NCI-H226 (cell line): ENCODE measurements around the gene NRG2.

ENCODE experiments used
- DNase-seq: peaks from one replicate; pipeline ENCODE4 v3.0.0-alpha.2; 2015

Gene NRG2

DNA sequence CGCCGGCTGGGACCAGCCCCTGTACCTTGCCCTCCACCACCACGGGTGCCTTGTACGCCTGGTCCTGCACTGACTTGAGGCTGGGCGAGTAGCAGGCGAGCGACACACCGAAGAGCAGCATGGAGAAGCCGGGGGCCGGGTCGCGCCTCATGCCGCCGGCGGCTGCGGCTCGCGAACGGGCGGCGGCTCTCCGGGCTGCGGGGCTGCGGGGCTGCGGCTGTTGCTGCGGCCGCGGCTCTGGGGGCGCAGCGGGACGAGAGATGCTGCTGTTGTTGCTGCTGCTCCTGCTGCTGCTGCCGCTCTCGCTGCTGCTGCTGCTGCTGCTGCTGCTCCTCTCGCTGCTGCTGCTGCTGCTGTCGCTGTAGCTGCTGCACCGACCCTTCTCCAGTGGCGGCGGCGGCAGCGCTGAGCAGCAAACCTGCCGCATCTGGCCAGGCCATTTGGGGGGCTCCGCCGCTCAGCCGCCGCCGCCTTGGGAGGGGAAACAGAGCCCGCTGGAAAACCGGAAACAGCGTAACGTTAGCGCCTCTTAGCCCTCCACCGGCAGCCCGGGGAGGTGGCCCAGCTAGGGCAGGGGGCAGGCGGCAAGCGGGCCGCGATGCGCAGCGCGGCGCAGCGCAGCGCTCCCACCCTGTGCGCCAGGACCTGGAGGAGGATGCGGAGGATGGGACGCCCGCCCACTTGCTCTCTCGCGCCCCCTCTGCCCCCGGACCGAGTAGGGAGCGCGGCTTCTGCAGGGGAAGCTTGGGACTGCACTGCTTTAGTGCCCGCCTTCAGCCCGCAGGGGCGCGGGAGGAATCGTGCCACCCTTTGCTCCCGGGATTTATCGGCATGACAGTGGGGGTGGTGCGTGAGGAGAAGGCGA, at the start of gene NRG2:
TSS of gene NRG2 (minus strand) at position 657 of the 865 bp plus-strand sequence.
- DNase-seq: peak; percentile 74

DNA sequence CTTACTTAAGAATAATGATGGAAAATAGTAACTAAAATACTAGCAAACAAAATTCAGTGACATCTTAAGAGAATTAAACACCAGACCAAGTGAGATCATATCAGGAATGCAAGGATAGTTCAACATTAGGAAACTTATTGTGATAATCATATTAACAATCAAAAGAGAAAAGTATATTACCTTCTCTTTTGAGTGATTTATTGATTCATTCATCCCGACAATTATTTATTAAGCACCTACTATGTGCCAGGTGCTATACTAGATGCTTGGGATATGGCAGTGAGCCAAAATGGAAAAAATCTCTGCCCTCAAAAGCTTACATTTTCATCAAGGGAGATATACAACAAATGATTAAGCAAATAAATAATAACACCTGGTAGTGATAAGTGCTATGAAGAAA, 47.2 kb upstream of the NRG2 start:
- DNase-seq: no peak

DNA sequence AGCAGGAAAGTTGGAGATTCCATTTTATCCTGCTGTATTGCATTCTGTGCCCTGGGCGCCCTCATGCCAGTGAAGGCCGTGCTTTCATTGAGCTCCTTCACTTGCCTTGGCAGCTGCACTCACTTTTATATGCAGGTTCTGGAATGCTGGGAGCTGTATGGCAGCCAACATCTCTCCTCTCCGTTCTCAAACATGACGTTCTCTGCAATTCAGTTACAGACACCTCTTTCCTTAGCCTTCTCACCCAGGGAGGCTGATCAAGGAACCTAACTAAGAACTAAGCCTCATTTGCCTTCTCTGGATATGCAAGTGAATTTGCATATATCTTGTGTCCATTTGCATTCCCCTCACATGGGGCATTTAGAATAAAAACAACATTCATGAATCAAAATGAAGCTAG, 41.4 kb upstream of the NRG2 start:
- no peak for DNase-seq

DNA sequence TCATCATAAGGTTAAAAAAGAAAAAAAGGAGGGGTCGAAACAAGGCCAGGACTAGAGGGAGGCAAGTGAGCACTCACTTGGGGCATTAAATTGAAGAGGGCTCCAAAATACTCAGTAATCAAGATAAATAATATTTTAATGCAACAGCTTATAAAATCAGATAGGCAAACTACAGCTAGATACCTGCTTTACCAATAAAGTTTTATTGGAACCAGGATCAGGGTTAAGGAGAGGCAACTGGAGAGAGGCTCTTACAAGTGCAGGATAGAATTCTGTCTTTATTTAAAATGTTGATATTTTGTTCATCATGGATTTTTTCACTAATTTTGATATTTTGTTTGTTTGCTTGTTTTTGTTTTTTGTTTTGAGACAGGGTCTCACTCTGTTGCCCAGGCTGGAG, 40.6 kb upstream of the NRG2 start:
- DNase-seq: no peak

DNA sequence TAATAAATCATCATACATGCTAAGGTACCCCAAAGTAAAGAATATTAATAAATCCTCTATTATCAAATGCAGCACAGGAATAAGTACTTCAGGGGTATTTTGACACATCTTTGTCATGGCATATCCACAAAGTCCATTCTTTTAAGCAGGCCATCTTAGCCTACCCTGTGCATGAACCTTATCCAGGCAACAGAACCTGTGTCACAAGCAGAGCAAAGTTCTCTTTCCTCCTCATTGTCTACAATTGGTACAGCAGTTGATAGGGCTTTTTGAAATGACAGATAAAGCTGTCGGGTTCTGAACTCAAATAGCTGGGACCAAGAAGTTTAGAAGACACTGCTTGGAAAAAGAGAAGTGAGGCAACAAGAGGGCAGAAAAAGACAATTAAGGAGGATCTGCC, 40.0 kb upstream of the NRG2 start:
- no peak for DNase-seq

DNA sequence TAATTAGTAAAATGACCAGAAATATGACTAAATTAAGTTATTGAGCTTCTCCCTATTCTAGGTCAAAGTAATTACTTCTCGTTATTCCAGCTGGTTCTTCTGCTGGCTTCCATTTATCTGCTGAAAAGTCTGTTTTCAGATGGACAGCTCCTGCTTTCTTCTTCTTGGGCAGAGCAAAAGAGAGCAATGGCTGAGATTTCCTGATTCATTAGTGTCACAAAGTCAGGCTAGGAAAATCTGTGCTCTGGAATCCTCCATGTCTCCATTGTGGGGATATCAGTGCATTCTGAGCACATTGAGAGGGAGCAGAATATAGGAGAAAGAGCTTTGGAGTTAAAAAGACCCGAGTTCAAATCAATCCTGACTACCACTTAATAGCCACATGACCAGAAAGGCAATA, 33.7 kb upstream of the NRG2 start:
- DNase-seq: no peak

DNA sequence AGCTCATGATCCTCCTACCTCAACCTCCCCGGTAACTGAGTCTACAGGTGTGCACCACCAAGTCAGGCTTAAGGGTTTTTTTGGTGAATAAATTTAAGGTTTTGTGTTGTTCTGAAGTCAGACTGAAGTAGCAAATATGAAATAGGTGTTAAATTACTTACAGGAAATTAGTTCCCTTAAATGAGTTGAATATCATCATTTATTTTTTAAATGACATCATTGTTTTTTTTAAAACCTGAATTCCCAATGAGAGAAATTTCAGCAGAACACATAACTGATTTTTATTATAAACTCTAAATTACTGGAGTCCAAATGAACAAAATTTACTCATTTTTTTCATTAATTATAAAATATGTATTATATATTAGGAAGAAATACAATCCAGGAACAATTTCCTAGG, 33.0 kb upstream of the NRG2 start:
- DNase-seq: no peak

DNA sequence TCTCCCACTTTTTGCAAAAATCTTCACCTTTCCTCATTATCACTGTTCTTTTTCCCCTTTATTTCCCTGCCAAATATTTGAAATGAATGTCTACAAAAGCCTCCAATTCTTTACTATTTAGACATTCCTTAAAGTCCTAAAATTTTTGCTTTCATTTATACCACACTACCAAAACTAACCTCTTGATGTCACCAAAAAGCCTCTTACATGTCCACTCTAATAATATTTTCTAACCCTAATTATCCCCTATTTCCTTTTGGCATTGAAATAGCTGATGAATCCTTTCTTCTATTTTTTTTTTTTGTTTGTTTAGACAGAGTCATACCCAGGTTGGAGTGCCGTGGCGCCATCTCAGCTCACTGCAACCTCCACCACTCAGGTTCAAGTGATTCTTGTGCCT, 32.3 kb upstream of the NRG2 start:
- no peak for DNase-seq

DNA sequence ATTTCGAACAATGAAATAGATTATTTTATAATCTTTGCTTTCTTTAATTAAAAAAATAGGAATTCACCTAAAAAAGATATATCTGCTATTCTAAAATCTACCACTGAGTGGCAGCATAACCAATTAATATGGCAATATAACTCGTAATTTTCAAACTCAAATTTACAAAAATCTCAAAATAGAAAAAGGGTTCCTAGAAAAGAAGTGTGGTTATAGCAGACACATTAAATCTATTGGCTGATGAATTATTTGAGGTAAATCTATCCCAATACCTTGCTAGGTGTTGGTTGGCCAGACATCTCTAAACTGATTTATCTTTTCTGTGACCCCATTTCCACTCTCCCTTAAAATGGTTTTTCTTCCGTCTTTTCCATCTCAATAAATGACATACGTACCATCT, 30.2 kb upstream of the NRG2 start:
- DNase-seq: no peak

DNA sequence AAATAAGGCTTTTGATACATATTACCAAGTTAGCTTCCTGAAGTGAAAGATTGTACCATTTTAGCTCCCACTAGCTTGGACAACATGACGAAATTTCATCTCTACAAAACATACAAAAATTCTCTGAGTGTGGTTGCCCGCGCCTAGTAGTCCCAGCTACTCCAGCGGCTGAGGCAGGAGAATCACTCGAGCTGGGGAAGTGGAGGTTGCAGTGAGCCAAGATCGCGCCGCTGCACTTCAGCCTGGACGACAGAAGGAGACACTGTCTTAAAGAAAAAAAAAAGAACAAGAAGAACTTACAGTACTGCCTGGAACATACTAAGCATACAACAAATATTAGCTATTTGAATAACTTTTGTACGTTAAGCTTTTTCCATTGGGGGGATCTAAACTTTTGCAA, 29.7 kb upstream of the NRG2 start:
- no peak for DNase-seq

DNA sequence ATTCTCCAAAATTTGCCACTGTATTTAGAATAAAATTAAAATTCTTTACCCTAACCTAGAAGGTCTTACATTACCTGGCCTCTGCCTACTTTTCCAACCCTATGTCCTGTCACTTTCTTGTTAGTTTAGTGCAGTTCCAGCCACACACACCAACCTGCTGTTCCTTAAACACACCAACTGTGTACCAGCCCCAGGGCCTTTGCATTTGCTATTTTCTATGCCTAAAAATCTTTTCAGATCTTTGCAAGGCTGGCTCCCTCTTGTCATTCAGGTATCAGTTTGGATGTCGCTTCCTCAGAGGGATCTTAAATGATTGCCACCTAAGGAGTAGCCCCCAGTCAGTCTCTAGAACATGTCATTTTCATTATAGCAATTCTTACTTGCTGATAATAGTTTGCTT, 17.7 kb upstream of the NRG2 start:
- DNase-seq: no peak

DNA sequence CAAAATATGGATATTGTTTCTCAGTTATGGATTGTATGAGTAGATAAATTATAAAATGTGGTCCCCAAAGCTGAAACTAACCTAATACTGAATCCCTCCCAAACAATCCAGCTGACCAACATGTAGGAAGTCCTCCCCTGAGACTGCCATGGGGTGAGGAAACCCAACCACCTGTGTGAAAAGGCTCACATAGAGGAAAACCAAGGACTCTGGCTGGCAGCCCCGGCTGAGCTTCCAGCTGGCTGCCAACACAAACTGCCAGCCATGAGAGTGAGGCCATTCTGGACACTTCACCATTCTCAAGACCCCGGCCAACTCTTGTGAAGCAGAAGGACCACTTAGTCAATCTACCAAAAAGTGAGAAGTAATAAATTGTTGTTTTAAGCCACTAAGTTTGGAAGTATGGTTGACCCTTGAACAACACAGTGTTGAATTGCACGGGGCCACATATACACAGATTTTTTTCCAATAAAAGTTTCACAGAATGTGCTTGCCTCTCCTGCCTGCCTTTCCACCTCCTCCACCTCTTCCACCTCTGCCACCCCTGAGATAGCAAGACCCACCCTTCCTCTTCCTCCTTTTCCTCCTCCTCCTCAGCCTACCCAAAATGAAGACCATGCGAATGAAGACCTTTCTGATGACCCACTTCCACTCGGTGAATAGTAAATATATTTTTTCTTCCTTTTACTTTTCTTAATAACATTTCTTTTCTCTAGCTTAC, 15.3 kb upstream of the NRG2 start:
- DNase-seq: no peak

DNA sequence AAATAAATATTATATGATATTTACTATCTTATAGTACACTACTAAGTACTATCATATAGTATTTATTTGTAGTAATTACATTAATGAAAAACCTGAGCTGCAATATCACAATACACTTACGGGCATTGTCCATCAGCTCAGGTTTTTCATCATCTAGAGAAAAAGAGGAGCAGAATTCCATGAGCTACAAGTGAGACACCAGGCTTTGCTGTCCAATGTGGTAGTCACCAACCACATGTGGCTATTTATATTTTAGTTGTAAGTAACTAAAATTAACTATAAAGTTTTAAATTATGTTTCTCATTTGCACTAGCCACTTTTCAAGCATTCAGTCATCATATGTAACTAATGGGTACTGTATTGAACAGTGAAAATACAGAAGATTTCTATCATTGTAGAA, 13.8 kb upstream of the NRG2 start:
- no peak for DNase-seq

DNA sequence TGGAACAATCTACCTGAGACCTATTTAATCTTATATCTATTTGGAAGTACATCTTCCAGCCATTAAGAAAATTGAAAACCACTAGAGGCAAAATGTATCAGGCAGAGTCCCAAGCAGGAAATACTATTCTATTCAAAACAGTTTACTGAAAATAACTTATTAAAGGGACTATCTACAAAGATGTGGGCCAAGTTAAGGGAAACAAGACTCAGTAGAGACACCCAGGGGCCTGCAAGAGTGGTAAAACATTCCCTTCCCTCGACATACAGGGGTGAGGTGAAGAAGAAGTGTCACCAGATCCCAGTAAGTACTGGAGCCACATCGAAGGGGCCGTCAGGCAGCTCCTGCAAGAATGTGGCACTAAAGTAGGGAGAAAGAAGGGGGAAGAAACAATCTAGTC, 12.1 kb upstream of the NRG2 start:
- no peak for DNase-seq

DNA sequence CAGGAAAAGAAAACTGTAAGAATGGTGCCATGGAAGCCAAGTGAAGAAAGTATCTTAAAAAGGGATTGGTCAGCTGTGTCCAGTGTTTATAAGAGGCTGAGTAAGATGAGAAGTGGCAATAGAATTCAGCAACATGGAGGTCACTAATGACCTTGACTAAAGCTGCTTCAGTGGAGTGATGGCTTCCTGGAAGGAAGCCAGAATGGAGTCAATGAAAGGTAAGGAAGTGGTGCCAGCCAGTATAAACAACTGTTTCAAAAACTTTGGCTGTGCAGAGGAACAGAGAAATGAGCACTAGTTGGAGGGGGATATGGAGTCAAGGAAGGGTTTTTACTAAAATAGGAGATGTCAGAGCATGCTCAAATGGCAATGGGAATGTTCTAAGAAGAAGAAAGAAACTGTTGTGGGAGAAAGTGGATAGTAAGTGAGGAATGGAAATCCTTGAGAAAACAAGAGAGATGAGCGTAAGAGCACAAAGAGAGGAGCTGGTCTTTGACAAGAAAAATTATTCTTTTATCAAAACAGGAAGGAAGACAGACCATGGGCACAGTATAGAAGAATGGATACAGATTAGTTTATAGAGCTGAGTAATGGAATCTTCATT, 11.1 kb upstream of the NRG2 start:
- DNase-seq: no peak

DNA sequence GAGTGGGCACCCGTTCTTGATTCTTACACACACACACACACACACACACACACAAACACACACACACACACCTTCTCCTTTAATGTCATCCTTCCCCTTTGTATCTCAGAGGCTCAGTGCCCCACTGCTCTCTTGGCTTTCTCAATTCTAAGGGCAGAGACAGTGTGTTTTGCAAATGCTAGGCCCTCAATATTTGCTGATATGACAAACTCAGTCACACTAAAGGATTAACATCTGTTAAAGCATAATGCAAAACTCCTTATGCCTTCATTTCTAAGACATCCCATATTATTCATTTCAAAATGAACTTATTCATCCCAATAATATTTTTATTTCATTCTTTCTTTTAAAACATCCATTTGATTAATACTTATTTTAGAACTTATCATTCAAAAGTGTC, 8.9 kb upstream of the NRG2 start:
- no peak for DNase-seq

DNA sequence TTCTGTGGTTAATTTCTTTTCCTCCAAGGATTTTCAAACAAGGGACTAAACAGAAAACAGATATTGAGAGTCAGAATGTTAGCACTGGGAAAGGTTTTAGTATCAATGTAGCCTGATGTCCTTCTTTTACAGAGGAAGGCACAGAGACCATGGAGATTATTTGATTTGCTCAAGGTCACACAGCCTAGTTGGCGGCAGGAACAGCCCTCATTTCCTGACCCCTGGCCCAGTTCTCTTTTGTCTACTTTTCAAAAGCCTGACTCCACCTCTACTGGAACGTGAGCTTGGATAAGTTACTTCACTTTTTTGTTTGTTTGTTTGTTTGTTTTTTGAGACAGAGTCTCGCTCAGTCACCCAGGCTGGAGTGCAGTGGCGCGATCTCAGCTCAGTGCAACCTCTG, 6.6 kb upstream of the NRG2 start:
- DNase-seq: no peak

DNA sequence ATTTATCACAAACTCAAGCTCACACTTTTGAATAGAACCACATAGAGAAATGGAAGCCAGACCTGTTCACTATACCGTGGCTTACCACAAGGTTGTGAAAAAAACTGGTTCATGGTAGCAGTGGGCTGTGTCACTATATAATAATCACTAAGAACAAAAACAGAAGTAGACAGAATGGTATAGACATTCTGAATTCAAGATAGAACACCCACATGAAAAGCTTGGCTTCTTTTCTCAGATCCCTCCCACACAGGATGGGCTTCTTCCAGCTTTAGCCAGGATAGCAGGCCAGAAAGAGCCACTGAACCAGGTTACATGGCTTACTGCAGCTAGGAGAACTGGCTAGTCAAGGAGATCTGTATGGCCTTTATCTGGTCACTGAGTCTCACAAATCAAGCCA, 6.1 kb upstream of the NRG2 start:
- no peak for DNase-seq

DNA sequence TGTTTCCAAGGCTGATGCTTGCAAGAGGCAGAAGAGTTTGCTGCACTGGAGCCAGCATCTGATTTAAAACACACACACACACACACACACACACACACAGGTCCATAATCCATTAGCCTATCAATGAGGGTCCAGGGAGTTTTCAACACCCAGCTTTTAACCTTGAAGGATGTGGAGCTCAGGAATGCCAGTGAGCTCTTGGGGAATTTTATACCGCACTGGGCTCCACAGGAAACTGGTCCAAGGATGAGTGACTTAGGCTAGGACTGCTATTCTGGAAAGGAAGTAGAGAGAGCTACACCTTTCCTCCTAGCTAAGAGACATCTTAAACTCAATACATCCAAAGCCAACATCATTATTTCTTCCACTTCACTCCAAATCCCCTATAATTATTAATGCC, 942 bp upstream of the NRG2 start:
- DNase-seq: no peak

DNA sequence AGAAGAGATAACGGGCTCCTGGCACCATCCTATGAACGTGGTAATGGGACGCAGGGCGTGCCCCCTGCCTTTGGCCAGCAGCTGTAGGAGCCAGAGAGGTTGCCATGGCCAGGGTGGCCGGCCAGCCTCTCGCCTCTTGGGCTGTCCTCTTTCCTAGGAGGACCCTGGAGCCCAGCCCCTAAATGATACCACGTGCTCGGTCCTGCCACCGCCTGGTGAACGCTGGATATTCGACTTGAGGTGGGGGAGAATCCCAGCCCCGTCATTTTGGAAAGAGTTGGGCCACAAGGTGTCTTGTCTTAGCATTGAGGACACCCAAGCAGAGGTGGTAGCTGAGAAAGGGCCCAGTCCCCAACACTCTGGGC, 391 bp upstream of the NRG2 start:
- DNase-seq: no peak

DNA sequence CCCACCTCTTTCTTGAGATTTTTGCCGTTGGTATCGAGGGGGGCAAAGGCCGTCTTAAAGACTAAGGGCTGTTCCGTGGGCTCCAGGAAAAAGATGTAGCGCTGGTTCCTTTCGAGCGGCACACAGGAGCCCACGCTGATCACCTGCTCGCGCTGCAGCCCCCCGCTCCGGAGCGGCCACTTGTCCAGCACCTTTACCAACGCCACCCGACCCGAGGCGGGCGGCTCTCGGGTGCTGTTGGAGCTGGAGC, 781 bp downstream of the NRG2 start:
- DNase-seq: no peak

DNA sequence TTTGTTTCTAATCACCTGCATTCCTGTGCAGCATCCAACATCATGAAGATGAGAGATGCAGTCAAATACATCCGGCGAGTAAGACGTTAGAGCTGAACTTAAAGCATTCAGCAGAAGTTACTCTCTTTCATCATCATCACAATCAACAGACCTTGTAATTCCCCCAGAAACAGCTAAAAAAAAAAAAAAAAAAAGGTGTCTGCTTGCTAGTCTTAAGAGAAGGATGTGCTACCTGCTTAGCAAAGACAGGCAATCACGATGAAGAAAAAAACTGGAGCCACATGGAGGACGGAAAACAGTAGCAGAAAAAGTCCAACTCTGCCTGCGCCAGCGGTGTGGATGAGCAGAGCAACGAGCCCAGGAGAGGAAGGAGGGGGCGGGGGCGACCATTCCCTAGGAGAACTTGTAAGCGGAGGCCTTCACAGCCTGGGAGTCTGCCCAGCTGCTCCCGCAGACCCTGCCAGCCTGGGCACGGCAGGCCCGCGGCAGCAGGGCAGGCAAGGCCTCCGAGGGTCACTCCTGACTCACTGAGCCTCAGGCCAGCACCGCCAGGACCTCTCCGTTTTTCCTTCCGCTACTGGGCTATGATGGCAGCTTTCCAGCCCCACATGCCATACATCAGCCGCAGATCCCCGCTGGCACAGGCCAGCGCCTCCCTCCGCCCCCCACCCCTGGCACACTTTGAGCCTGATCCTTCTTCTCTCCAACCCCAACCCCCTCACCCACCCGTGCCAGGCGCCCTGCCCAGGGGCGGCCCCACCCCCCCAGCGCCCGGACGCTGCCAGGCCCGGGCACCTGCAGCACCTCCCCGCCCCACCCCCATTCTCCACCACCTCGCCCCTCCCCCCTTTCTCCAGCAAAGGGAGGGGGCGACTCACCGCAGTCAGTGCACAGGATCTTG, 1.4 kb downstream of the NRG2 start:
- peak; percentile 87 for DNase-seq

DNA sequence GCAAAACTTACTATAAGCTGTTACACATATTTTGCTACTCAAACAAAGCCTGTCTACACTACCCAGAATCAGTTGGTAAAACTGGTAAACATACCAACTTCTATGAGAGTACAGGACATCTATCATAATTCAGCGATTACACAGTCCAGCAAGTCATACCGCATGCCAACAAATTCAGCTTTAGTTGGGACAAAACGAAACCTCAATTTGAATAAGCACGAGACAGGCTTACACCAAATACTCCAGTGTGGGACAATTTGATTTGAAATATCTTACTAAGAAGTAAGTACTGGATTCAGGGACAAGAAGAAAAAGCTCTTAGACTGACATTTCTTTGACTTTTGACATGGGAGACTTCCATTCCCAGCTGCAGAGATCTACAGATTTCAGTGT, 2.0 kb downstream of the NRG2 start:
- no peak for DNase-seq

DNA sequence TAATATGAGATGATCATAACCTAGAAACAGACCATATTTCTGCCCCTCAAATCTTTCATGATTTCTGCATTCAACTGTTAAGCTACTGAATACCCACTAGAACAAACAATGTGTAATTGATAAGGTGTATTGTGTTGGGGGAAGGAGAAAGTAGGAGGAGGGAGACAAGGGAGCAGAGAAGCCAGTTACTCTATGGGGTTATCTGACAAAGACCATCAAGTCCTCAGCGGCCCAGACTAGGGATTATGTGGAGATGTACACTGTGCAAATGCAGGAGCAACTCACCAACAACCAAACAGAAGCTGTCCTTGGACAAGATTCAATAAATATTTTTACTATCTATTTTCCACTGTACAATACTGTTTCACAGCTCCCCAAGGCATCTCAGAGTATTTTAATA, 2.7 kb downstream of the NRG2 start:
- no peak for DNase-seq
